Measurements from ENCODE around the gene CPNE8. TPM values are rescaled to one million over a fixed set of nuclear protein-coding genes. Genes with fewer than 3 reads are reported as not detected.

CPNE8 gene
- total RNA-seq, 1 experiment from 2014 or later, result 7.2 TPM

DNA sequence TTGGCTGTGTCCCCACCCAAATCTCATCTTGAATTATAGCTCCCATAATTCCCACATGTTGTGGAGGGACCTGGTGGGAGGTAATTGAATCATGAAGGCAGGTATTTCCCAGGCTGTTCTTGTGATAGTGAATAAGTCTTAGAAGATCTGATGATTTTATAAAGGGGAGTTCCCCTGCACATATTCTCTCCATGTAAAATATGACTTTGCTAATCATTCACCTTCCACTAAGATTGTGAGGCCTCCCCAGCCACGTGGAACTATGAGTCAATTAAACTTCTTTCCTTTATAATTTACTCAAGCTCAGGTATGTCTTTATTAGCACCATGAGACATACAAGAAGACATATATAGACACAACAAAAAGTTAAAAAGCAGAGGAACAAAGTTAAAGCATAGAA is 120.0 kb downstream of the CPNE8 start:
- no peak overlapping the region for H3K9ac ChIP-seq (ENCODE audit: low read length)
- CTCF ChIA-PET, result no interaction called here
- intact Hi-C loops (cut with micrococcal nuclease), result no loop called here

DNA sequence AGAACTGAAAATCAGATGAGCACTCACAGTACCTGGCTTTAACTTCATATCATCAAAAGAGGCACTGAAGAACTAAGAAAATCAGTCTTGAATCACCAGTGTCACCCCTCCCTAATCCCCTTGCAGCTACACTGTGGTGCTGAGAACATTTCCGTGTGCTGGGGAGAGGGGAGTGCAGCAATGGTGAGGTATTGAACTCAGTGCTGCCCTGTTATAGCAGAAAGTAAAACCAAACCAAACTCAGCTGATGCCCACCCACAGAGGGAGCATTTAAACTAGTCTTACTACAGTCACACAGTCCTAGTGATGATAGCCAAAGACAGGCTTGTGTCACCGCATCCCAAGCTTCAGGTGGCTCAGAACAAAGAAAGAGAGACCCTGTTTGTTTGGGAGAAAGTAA is 122.1 kb downstream of the CPNE8 start:
- H3K9ac ChIP-seq (ENCODE audit: low read length), result no peak overlapping the region
- H3K4me3 ChIP-seq (ENCODE audit: low read length), result no peak overlapping the region
- intact Hi-C loops (cut with micrococcal nuclease), result no loop called here
- ChIA-PET CTCF (no interaction called here), POLR2A (ENCODE audit: unreplicated experiment) (no interaction called here)
- TF ChIP-seq EZH2phosphoT487 (IDR thresholded peaks at IDR 0.05; ENCODE audit: borderline replicate concordance, low read length), result no peak
- no peak for TF ChIP-seq EZH2 (IDR thresholded peaks at IDR 0.05; ENCODE audit: low read length, unreplicated experiment)
- TF ChIP-seq, protein P1, sequence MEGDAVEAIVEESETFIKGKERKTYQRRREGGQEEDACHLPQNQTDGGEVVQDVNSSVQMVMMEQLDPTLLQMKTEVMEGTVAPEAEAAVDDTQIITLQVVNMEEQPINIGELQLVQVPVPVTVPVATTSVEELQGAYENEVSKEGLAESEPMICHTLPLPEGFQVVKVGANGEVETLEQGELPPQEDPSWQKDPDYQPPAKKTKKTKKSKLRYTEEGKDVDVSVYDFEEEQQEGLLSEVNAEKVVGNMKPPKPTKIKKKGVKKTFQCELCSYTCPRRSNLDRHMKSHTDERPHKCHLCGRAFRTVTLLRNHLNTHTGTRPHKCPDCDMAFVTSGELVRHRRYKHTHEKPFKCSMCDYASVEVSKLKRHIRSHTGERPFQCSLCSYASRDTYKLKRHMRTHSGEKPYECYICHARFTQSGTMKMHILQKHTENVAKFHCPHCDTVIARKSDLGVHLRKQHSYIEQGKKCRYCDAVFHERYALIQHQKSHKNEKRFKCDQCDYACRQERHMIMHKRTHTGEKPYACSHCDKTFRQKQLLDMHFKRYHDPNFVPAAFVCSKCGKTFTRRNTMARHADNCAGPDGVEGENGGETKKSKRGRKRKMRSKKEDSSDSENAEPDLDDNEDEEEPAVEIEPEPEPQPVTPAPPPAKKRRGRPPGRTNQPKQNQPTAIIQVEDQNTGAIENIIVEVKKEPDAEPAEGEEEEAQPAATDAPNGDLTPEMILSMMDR (conservative IDR thresholded peaks at IDR 0.05; ENCODE audit: low read depth, low read length), result no peak
- ATAC-seq (no peak), DNase-seq (no peak)
- no peaks in the 10 kb centered on the region for H3K36me3 ChIP-seq (ENCODE audit: low read depth, low read length)
- no peaks in the 10 kb centered on the region for H3K27me3 ChIP-seq (ENCODE audit: low read length)
- H3K27ac ChIP-seq (ENCODE audit: low read length), result no peak overlapping the region
- no peaks in the 10 kb centered on the region; the same call in 1 of the 2 replicates for H3K9me3 ChIP-seq (ENCODE audit: low read length)
- no peaks in the 10 kb centered on the region for H3K79me2 ChIP-seq (ENCODE audit: low read length)
- H3K9me2 ChIP-seq (replicated peaks; ENCODE audit: low read length), result no peaks in the 10 kb centered on the region
- no TSS peak for BruUV-seq (replicated peaks)
- H3K4me2 ChIP-seq (ENCODE audit: low read length), result no peak overlapping the region
- H3K4me1 ChIP-seq (ENCODE audit: insufficient read depth, low read length), result no peaks in the 10 kb centered on the region
- H3F3A ChIP-seq (ENCODE audit: low read length, unreplicated experiment), result no peaks in the 10 kb centered on the region
- no peaks in the 10 kb centered on the region for H4K20me1 ChIP-seq (ENCODE audit: low read length)
- no peak overlapping the region for H2AFZ ChIP-seq (ENCODE audit: low read length)

More for the DNA sequence above, 120.0 kb downstream of the CPNE8 start:
- TF ChIP-seq EZH2 (IDR thresholded peaks at IDR 0.05; ENCODE audit: low read length, unreplicated experiment) (no peak), EZH2phosphoT487 (IDR thresholded peaks at IDR 0.05; ENCODE audit: borderline replicate concordance, low read length) (no peak)
- TF ChIP-seq, protein P1 (conservative IDR thresholded peaks at IDR 0.05; ENCODE audit: low read depth, low read length), result no peak
- H3K4me3 ChIP-seq (ENCODE audit: low read length), result no peak overlapping the region
- H4K20me1 ChIP-seq (ENCODE audit: low read length), result no peaks in the 10 kb centered on the region
- H2AFZ ChIP-seq (ENCODE audit: low read length), result no peak overlapping the region
- no peaks in the 10 kb centered on the region; the same call in 1 of the 2 replicates for H3K9me3 ChIP-seq (ENCODE audit: low read length)
- H3K36me3 ChIP-seq (ENCODE audit: low read depth, low read length), result no peaks in the 10 kb centered on the region
- no peaks in the 10 kb centered on the region for H3K27me3 ChIP-seq (ENCODE audit: low read length)
- ATAC-seq (no peak), DNase-seq (no peak)
- no peaks in the 10 kb centered on the region for H3K4me1 ChIP-seq (ENCODE audit: insufficient read depth, low read length)
- H3F3A ChIP-seq (ENCODE audit: low read length, unreplicated experiment), result no peaks in the 10 kb centered on the region
- no TSS peak for BruUV-seq (replicated peaks)
- POLR2A ChIA-PET (ENCODE audit: unreplicated experiment), result no interaction called here
- no peaks in the 10 kb centered on the region for H3K9me2 ChIP-seq (replicated peaks; ENCODE audit: low read length)
- no peaks in the 10 kb centered on the region for H3K79me2 ChIP-seq (ENCODE audit: low read length)
- H3K4me2 ChIP-seq (ENCODE audit: low read length), result no peak overlapping the region
- H3K27ac ChIP-seq (ENCODE audit: low read length), result no peak overlapping the region

- H3K9me2 ChIP-seq (replicated peaks; ENCODE audit: low read length), result no peaks in the 10 kb centered on the region
- no peak overlapping the region for H3K9ac ChIP-seq (ENCODE audit: low read length)
- DNase-seq (no peak), ATAC-seq (no peak)
- no peaks in the 10 kb centered on the region for H3F3A ChIP-seq (ENCODE audit: low read length, unreplicated experiment)
- no peak overlapping the region for H3K4me3 ChIP-seq (ENCODE audit: low read length)
- ChIA-PET CTCF (no interaction called here), POLR2A (ENCODE audit: unreplicated experiment) (no interaction called here)
- no TSS peak for BruUV-seq (replicated peaks)
- H3K27me3 ChIP-seq (ENCODE audit: low read length), result no peaks in the 10 kb centered on the region
- TF ChIP-seq EZH2 (IDR thresholded peaks at IDR 0.05; ENCODE audit: low read length, unreplicated experiment), result no peak
- TF ChIP-seq EZH2phosphoT487 (IDR thresholded peaks at IDR 0.05; ENCODE audit: borderline replicate concordance, low read length), result no peak
- TF ChIP-seq, protein P1 (conservative IDR thresholded peaks at IDR 0.05; ENCODE audit: low read depth, low read length), result no peak
- no peaks in the 10 kb centered on the region for H3K9me3 ChIP-seq (ENCODE audit: low read length)
- no peak overlapping the region for H2AFZ ChIP-seq (ENCODE audit: low read length)
- H3K4me2 ChIP-seq (ENCODE audit: low read length), result no peak overlapping the region
- no peaks in the 10 kb centered on the region for H4K20me1 ChIP-seq (ENCODE audit: low read length)
- no peaks in the 10 kb centered on the region for H3K36me3 ChIP-seq (ENCODE audit: low read depth, low read length)
- H3K4me1 ChIP-seq (ENCODE audit: insufficient read depth, low read length), result no peaks in the 10 kb centered on the region
- no peaks in the 10 kb centered on the region for H3K79me2 ChIP-seq (ENCODE audit: low read length)
- intact Hi-C loops (cut with micrococcal nuclease), result no loop called here
- no peak overlapping the region for H3K27ac ChIP-seq (ENCODE audit: low read length)
These were observed 123.0 kb downstream of the CPNE8 start for GRCh38 chr12:38782359-38782758.

Measured in PC-3 (cell line).